Measurements from ENCODE around the gene OTUD6A. TPM values are rescaled to one million over a fixed set of nuclear protein-coding genes. Genes with fewer than 3 reads are reported as not detected.
"Not testable (repeated sequence)": the region's sequence is repeated elsewhere in the genome, so short reads cannot be mapped to it uniquely, and the experiment has no call there.

Gene OTUD6A
- total RNA-seq, 1 donor from 2014 or later, result not detected

GRCh38 chrX:70044541-70045245 lies 17.6 kb upstream of the OTUD6A start:
- DNase-seq (ENCODE audit: low spot score), result no peak

GRCh38 chrX:70046978-70047377 lies 15.3 kb upstream of the OTUD6A start:
- no peak for DNase-seq (ENCODE audit: low spot score)

- DNase-seq (ENCODE audit: low spot score), result no peak
Observed at GRCh38 chrX:70049406-70049805, 12.9 kb upstream of the OTUD6A start.

GRCh38 chrX:70049925-70050324 lies 12.3 kb upstream of the OTUD6A start, which contains the start of gene AWAT2:
AWAT2 (minus strand) TSS chrX:70049938; CDS start chrX:70049932, 6 bp downstream.
- DNase-seq (ENCODE audit: low spot score), result peak; percentile 74

GRCh38 chrX:70052895-70053615 lies 9.2 kb upstream of the OTUD6A start:
- peak; percentile 77 for DNase-seq (ENCODE audit: low spot score)

GRCh38 chrX:70054391-70054790 lies 7.9 kb upstream of the OTUD6A start:
- DNase-seq (ENCODE audit: low spot score), result peak; percentile 62

GRCh38 chrX:70062961-70063550 lies 799 bp downstream of the OTUD6A start:
- no peak for DNase-seq (ENCODE audit: low spot score)

GRCh38 chrX:70066646-70067045 lies 4.4 kb downstream of the OTUD6A start:
- no peak for DNase-seq (ENCODE audit: low spot score)

- DNase-seq (ENCODE audit: low spot score), result no peak
Observed at GRCh38 chrX:70079297-70079696, 17.0 kb downstream of the OTUD6A start.

GRCh38 chrX:70079870-70080269 lies 17.6 kb downstream of the OTUD6A start:
- no peak for DNase-seq (ENCODE audit: low spot score)

GRCh38 chrX:70082723-70083122 lies 20.5 kb downstream of the OTUD6A start:
- no peak for DNase-seq (ENCODE audit: low spot score)

GRCh38 chrX:70084592-70085240 lies 22.5 kb downstream of the OTUD6A start:
- DNase-seq (ENCODE audit: low spot score), result no peak

GRCh38 chrX:70087857-70088630 lies 25.8 kb downstream of the OTUD6A start:
- DNase-seq (ENCODE audit: low spot score), result no peak

GRCh38 chrX:70088751-70089150 lies 26.5 kb downstream of the OTUD6A start:
- no peak for DNase-seq (ENCODE audit: low spot score)

GRCh38 chrX:70089604-70090297 lies 27.5 kb downstream of the OTUD6A start:
- no peak for DNase-seq (ENCODE audit: low spot score)

GRCh38 chrX:70092247-70092646 lies 30.0 kb downstream of the OTUD6A start:
- no peak for DNase-seq (ENCODE audit: low spot score)

GRCh38 chrX:70096052-70096451 lies 33.8 kb downstream of the OTUD6A start:
- no peak for DNase-seq (ENCODE audit: low spot score)

GRCh38 chrX:70105229-70105628 lies 43.0 kb downstream of the OTUD6A start:
- DNase-seq (ENCODE audit: low spot score), result no peak

GRCh38 chrX:70111436-70112026 lies 49.3 kb downstream of the OTUD6A start:
- not testable (repeated sequence) for DNase-seq (ENCODE audit: low spot score)
